NCI-H1105 treated with DMSO at 0.1 percent for 48 hours (cell line): ENCODE results near the gene EIF1B.
"Not testable (repeated sequence)": the region's sequence is repeated elsewhere in the genome, so short reads cannot be mapped to it uniquely, and the experiment has no call there.

ENCODE experiments used
- DNase-seq: peaks from one replicate; lab custom pipeline; 2025; lab: John Stamatoyannopoulos, UW

The EIF1B gene

GRCh38 chr3:40309418-40309924 is at the start of gene EIF1B:
EIF1B (plus strand) TSS chr3:40309707; CDS start chr3:40309942, 235 bp downstream.
- peak; percentile 87 for DNase-seq

GRCh38 chr3:40262331-40262730 is 47.2 kb upstream of the EIF1B start:
- peak; percentile 1 for DNase-seq

DNA sequence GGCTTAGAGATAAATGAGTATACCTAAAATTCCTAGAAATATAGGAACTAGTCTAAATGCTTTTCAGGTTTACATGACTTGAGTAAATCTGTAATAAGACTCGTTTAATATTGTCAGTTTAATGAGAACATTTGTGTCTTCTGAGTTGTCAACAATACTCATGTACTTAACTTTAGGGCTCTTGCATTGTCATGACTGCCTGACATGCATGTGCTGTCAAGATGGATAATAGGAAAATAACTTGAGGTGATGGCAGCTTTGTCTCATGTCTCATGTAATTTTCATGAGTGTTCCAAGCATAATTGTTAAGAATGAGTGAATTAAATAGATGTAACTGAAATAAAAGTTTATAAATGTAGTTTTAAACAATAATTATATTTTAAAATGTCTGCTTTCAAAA is 45.1 kb upstream of the EIF1B start:
- no peak for DNase-seq

GRCh38 chr3:40265181-40265580 is 44.3 kb upstream of the EIF1B start:
- no peak for DNase-seq

- peak; percentile 74 for DNase-seq
These were observed 41.4 kb upstream of the EIF1B start for GRCh38 chr3:40267937-40268724.

DNA sequence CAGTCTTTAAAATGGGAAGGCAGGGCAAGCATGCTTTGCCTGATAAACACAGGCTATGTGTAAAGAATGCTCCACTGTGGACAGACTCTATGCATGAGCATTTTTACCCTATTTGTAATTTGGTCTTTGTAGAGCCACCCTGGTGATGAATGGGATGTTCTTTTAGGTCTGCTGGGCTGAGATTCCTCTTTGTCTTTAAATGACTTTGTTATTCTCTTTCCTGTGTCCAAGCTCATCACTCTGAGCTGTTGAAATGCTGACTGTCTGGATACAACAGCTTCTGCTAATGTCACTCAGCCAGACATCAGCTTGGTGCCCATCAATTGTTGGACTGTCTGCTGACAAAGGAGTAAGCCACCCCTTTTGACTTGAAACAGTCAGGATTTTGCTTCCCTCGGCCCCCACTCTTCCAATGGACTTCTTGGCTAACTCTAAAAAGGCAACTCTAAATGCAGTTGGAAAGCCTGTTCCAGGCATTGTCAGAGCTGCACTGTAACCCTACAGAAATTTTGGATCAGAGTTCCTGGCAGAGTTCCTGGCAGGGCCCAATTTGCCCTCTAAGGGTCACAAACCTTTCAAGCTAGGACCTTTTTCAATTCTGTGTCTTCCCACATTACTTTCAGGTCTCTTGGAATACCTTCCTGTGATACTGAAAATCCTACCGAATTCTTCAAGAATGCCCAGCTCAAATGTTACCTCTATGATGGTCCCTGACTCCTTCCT is 40.5 kb upstream of the EIF1B start:
- no peak for DNase-seq

DNA sequence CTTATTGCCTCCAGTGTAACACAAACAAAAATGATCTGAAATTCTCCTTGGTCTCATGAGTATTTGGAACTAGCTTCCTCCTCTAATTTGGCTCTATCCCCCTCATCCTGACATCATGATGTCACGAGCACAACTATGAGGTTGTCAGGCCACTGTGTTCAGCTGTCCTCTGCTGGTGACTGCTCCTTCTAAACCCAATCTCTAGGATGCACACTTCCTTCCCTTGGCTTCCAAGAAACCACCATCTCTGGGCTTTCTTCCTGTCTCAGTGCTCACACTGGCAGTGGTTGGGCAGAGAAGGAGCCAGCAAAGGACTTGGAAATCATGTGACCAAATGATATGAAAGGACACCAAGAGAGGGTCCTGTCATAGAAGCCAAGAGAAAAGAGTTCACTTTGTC is 30.7 kb upstream of the EIF1B start:
- no peak for DNase-seq

DNA sequence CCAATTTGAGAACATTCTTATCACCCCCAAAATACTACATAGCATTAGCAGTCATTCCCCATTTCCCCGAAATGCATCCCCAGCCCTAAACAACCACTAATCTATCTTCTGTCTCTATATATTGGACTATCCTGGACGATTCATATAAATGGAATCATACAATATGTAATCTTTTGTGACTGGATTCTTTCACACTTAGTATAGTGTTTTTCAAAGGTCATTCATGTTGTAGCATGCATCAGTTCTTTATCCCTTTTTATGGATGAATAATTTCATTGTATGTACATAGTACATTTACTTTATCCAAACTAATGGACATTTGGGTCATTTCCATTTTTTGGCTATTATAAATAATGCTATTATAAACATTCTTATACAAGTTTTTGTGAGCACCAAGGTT is 27.5 kb upstream of the EIF1B start:
- no peak for DNase-seq

- not testable (repeated sequence) for DNase-seq
These were observed 26.4 kb upstream of the EIF1B start for GRCh38 chr3:40283057-40283456.

DNA sequence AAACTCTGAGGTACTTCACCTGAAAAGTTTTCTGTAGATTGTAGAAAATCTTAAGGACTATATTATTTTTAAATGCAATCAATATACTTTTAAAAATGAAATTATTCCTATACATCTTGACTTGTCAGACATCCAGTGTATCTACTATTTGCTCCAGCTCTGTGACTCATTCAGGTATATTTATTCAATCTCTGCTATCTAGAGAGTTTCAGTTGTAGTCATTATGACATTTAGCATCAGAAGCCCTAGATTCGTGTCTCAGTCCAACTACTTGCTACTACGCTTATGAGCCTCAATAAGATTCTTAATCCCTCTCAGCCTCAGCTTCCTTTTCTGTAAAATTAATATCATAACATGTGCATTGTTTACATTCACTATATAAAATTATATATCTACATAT is 22.3 kb upstream of the EIF1B start:
- no peak for DNase-seq

DNA sequence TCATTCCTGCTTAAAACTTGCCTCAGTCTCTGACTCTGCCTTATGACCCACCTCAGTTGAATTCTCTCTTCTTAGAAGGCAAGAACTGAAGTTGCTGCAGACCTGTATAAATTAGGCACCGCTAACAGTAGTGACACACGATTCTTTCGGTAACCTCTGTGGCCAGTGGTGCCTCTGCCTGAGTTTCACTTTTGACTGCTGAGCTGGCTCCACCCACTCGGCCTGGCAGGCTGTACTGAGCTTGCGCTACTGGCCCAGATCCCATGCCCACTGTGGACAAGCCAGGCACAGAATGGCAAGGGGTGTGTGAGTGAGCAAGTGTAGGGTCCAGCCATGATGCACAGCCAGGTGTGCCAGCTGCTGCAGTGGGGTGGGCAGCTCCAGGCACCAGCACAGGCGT is 19.1 kb upstream of the EIF1B start:
- DNase-seq: no peak

- no peak for DNase-seq
These were observed 18.0 kb upstream of the EIF1B start for GRCh38 chr3:40291471-40291870.

- no peak for DNase-seq
These were observed 16.7 kb upstream of the EIF1B start for GRCh38 chr3:40292637-40293349.

DNA sequence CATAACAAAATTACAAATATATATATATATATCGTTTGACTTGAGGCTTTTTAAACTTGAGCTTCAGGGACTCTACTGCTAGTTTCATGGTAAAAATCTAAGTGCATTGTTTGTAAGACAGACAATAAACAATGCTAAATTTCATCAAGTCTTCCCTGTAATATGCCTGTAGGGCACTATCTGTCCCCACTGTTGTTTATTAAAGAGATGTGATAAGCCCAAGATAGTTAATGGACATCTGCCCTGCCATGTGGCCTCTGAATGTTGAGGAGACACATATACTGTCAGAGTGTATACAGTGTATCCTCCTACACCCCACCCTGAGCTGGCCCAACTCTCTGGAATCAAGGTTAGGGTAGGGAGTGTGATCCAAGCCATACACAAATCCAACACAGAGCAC is 15.1 kb upstream of the EIF1B start:
- DNase-seq: no peak

- no peak for DNase-seq
These were observed 11.4 kb upstream of the EIF1B start for GRCh38 chr3:40298075-40298474.

GRCh38 chr3:40299130-40299720 is 10.3 kb upstream of the EIF1B start:
- no peak for DNase-seq

DNA sequence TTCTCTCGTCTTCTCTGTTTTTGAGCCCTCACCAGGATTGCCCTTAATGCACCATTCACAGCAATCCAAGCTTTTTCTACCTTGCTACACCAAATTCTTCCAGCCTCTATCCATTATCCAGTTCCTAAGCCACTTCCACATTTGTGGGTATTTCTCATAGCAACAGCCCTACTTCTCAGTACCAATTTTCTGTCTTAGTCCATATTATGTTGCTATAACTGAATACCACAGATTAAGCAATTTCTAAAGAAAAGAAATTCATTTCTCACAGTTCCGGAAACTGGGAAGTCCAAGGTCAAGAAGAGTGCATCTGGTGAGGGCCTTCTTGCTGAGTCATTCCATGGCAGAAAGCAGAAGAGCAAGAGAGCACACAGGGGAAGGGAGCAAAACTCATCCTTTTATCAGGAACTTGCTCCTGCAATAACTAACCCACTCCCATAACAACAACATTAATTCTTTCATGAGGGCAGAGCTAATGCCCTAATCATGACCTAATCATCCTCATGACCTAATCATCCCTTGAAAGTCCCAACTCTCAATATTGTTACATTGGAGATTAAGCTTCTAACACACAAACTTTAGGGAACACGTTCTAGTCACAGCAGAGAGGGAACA is 9.7 kb upstream of the EIF1B start:
- no peak for DNase-seq

- no peak for DNase-seq
These were observed 6.7 kb upstream of the EIF1B start for GRCh38 chr3:40302784-40303183.

GRCh38 chr3:40304352-40304751 is 5.2 kb upstream of the EIF1B start:
- no peak for DNase-seq

GRCh38 chr3:40306336-40306735 is 3.2 kb upstream of the EIF1B start:
- DNase-seq: no peak

DNA sequence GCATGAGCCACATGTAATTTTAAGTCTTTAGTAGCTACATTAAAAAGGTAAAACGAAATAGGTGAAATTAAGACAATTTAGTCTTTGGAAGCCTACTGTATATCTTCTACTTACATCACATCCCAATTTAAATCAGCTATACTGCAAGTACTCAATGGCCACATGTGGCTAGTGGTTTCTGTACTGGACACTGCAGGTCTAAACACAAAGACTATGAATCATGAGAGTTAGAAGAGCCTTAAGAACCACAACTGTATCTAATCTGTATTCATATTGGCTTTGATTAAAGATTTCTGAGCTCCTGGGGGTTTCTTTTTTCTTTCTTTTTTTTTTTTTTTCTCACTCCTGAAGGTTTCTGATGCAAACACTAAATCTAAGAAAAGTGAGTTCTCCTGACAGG is 2.3 kb upstream of the EIF1B start:
- DNase-seq: no peak
